Stimulated activated CD4-positive, alpha-beta T cell treated with anti-CD3 and anti-CD28 coated beads, Interleukin-4, amount 100 ng/mL, for 4 hours (primary cell): ENCODE results near the gene SUN2.
A peak's percentile ranks its signal among the peaks of the same experiment; 100 is the strongest.

Experiments
- DNase-seq, 2 experiments: peaks; one replicate each; pipeline ENCODE4 v3.0.0-alpha.2; 2020

Gene SUN2

DNA sequence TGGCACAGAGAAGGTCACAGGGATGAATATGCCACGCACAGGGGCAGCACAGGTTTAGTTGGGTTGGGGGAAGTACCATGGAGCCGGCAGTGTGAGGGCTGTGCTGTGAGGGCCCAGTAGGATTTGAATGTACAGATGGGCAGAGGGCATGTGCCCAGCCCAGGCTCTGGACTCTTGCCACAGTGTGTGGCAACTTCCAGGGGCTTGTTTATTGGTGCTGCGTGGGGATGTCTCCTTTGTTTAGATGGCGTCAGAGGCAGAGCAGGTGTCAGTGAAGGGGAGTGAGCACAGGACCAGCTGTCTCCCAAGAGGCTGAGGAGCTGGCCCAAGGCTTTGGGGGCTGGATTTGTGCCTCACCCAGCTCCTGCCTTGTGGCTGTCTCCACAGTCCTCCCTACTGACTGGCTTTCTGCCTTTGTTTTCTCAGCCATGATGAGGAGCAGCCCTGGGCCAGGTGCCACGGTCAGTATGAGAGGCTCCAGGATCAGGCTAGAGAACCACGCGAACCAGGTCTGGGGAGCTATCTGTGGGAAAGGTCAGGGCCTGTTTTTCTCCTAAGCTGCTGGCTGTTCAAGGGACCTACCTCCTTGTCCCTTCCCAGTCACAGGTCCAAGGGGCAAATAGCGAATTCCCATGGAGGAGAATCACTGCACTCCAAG lies 21.9 kb downstream of the SUN2 start:
- DNase-seq = no peak

DNA sequence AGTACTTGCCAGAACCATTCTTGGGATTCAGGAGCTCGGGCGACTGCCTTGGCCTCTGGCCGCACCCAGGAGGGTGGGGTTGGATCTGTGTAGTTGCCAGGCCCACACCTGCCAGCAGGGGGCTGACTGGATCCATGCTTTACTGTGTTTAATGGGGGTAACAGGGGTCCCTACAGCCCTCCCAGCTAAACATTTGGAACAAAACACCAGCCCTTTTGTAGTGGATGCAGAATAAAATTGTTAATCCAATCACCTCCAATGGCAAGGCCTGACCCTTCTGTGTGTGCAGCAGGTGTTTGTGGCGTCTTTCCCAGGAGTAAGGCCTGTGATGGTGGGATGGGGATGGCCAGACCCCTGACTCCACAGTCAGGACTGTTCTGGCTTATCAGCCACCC lies 22.5 kb downstream of the SUN2 start:
- peak; percentile 19 to 43 for DNase-seq

- DNase-seq = no peak
These were observed 23.5 kb downstream of the SUN2 start for GRCh38 chr22:38732251-38732815.

- DNase-seq = no peak
These were observed 24.1 kb downstream of the SUN2 start for GRCh38 chr22:38731703-38732161.

DNA sequence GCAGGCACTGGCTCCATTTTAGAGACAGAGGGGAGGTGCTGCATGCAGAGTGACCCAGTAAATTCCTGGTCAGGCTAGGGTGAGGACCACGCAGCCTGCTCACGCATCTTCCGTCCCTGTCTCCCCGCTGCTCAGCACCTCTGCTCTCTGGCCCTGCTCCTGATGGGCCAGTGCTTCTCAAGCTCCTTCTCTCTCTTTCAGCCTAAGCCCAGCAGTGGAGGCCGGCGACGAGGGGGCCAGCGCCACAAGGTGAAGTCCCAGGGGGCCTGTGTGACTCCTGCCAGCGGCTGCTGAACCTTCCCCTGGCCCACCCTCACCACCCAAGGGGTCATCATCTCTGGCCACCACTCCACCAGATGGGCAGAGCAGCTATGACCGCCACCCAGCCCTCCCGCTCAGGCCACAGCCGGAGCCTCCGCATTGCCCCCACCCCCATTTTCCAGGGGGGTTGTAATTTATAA lies 25.4 kb downstream of the SUN2 start:
- DNase-seq = no peak

- DNase-seq = no peak
These were observed 25.9 kb downstream of the SUN2 start for GRCh38 chr22:38729946-38730345.

DNA sequence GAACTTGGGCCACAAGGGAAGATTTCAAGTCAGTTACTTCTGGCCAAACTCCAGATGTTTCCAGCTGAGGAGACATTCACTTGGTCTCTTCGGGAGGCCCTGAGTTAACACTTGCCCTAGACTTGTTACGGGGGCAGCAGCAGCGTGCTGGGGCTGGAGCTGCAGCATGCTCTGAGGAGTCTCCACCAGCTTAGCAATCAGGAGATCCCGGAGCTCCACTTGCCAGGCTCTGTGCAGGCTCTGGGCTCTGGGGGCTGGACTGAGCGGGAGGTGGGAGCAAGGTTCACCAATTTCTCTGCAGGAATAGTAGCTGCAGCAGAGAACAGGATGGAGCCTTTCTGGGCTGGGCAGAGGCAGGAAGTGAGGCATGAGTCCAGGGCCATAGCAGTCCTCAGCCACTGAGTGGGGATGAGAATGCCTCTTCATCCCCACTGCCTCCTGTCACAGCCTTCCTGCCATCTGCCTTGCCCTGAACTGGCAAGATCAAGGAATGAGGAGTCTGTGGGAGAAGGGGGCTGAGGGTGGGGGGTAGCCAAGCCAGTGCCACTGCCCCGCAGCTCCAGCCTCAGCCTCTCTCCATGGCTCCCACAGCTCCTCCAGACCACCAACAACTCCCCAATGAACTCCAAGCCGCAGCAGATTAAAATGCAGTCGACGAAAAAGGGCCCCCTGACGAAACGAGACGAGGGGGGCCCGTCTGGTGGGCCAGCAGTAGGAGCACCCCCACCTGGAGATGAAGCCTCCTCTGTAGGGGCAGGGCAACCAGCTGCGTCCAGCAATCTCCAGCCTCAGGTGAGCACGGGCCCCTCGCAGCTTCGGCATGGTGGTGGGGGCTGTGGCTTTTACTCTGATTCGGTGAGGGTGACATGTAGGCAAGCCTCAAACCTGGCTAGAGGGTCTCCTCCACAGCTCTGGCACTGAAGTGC lies 26.7 kb downstream of the SUN2 start:
- no peak for DNase-seq

DNA sequence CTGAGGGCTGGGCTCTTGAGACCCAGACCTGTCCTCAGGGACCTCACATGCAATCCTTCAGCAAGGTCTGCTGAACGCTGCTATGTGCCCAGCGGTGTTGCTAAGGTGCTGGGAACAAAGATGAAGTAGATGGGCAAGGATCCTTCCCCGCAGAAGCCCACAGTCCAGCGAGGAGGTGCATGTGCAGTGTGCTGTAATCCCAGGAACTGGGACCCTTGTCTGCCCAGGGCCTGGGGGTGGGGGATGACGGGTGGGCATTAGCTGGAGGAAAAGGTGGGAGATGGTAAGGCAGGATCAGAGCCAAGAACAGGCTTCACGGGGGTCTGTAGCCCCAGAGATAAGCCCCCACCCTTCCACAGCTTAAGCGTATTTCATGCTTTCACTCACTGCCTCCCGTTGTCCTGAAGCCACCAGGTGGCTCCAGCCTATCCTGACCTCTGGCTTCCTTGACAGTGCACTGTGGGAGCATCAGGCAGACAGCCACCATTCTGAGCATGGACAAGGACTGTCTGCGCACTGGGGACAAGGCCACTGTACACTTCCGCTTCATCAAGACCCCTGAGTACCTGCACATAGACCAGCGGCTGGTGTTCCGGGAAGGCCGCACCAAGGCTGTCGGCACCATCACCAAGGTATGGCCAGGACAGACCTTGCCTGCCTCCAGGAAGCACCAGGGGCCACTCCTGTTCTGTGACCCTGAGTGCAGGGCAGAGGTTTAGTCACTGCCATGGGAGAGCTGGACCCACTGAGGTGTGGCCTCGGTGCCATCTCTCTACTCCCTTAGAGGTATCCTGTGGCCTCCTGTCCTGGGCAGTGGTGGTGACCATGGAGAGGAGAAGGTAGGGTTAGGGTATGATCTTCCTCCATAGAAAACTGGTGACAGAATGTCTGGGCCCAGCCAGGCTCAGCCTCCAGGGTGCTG lies 28.0 kb downstream of the SUN2 start:
- DNase-seq = no peak

- DNase-seq = no peak
These were observed 28.7 kb downstream of the SUN2 start for GRCh38 chr22:38727123-38727522.

- DNase-seq = no peak
These were observed 29.7 kb downstream of the SUN2 start for GRCh38 chr22:38725900-38726655.

DNA sequence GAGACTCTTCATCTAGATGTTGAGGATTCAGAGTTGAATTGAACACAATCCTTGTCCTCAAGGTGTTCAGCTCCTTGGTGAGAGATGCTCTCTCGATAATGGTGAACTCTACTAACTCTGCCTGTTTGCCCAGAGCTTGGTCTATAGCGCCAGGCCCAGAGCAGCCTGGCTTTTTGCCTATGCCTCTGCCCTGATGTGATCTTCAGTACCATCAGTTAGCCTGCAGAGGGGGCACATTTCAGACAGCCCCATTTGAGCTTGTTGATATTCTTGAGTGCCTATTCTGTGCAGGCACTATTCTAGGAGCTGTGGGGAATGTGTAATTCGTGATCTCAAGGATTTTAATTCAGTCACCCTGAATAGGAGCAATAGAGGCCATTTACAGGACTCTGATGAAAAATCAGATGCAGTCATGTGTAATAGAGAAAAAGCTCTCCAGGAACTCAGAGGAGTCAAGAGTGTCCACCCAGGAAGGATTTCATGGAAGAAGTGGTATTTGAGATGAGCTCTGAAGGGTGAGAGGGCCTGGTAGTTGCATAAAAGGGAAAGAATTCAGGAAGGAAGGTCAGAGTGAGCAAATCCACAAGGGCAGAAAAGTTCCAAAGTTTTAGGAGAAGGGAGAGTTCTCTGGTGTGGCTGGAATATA lies 30.7 kb downstream of the SUN2 start:
- no peak for DNase-seq

- DNase-seq = no peak
These were observed 31.6 kb downstream of the SUN2 start for GRCh38 chr22:38724176-38724575.

GRCh38 chr22:38721551-38721950 lies 34.2 kb downstream of the SUN2 start:
- no peak for DNase-seq

DNA sequence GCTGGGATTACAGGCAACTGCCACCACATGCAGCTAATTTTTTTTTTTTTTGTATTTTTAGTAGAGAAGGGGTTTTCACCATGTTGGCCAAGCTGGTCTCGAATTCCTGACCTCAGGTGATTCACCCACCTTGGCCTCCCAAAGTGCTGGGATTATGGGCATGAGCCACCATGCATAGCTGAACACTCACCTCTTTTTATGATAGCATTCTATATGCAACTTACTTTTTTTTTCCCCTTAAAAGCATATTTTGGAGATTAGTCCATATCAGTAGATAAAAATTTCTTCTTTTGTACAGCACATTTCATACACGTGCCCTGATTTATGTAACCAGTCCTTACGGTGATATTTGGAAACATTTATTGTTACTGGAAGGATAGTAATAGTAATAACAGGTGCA lies 35.4 kb downstream of the SUN2 start:
- DNase-seq = no peak

GRCh38 chr22:38719196-38719595 lies 36.6 kb downstream of the SUN2 start:
- DNase-seq = no peak

GRCh38 chr22:38718414-38718813 lies 37.4 kb downstream of the SUN2 start:
- no peak for DNase-seq

DNA sequence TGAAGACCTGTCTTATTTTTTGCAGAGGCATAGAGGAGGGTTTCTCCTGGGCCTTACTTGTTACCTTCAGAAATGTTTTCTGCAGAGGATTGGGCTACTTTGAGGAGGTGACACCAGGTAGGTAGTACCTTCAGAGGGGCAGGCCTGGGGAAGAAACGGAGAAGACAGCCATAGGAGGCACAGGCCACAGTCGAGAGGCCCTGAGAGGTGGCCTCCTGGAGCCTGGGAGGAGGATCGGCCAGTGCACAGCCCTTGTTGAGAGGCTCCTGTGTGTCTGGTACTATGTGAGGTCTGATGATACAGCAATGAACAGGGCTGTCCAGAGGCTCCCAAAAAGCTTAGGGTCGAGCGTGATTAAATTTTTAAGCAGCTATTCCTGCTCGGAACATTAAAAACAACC lies 38.6 kb downstream of the SUN2 start:
- DNase-seq = no peak

DNA sequence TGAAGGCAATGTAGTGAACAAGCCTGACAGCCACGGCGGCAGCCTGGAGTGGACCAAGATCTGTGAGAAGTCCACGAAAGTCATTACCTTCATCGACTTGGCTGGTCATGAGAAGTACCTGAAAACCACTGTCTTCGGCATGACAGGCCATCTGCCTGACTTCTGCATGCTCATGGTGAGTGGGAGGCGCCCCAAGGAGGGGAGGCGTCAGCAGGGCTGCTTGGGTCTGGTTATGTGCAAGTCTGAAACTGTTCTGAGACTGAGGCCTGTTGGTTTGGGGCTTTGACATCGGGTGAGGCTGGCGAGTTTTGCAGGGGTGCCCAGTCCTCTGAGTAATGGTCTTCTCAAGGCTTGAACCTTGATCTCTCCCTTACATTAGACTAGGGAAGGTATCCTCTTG lies 39.0 kb downstream of the SUN2 start:
- DNase-seq = no peak

GRCh38 chr22:38716271-38716670 lies 39.5 kb downstream of the SUN2 start:
- DNase-seq = no peak

GRCh38 chr22:38715852-38716251 lies 39.9 kb downstream of the SUN2 start:
- DNase-seq = no peak

DNA sequence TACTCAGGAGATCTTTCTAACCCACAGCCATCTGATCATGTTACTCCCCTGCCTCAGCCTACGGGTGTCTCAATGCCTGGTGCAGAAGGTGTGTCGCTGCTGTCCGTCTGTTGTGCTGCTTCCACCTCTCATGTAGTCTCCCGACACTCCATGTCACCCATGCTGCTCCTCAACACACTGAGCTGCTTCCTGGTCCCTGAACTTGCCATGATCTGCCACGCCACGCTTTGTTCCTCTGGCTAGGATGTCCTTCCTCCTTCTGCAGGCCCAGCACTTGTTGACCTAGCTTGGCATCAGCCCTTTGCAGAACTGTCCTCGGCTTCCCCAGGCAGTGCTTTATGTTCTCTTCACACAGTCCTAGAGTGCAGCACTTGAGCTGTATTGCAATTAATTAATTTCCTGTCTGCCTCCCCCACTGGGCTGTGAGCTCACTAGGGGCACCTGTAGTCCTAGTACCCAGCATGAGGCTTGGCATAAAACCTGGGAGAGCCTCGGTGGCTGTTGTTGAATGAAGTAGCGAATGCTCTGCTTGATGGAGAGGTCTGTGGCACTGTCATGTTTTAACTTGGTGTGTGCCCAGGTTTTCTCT lies 40.5 kb downstream of the SUN2 start:
- no peak for DNase-seq
